H1 (cell line): ENCODE data around the gene B3GAT1.

Source experiments
- BRCA1 ChIP-seq: IDR thresholded peaks from 2 replicates; pipeline ENCODE4 v1.6.1; 2012; ENCODE audit warnings: low read depth, low read length, improper control_type of control experiment
- EZH2 ChIP-seq: fragments of 200-600 bp; sonication (generic); IDR thresholded peaks from 2 replicates; pipeline ENCODE4 v1.7.1; 2012; ENCODE audit warnings: low read depth, mild to moderate bottlenecking, moderate library complexity, low read length, inconsistent platforms; ENCODE audit not compliant: severe bottlenecking
- HDAC6 ChIP-seq: IDR thresholded peaks from one replicate; pipeline ENCODE4 v1.7.1; 2012; ENCODE audit warnings: low read depth, mild to moderate bottlenecking, inconsistent platforms, low read length, moderate library complexity
- JUND ChIP-seq: IDR thresholded peaks from 2 replicates; pipeline ENCODE4 v1.6.1; 2011; ENCODE audit warnings: mild to moderate bottlenecking, improper control_type of control experiment, low read length
- MAFK ChIP-seq: IDR thresholded peaks from 2 replicates; pipeline ENCODE4 v1.6.1; 2012; ENCODE audit warnings: low read depth, mild to moderate bottlenecking, improper control_type of control experiment, low read length
- NRF1 ChIP-seq: IDR thresholded peaks from 2 replicates; pipeline ENCODE4 v1.6.1; 2011; ENCODE audit warnings: mild to moderate bottlenecking, low read depth, low read length, improper control_type of control experiment
- POLR2A ChIP-seq, 2 experiments: IDR thresholded peaks; 1 replicate in 1 of 2; 2 replicates in 1 of 2; pipeline ENCODE4 v1.6.1; 2011; ENCODE audit warnings: low read depth in 2 of 2, low read length in 2 of 2, mild to moderate bottlenecking in 2 of 2; ENCODE audit errors: control extremely low read depth in 1 of 2
- SRF ChIP-seq: IDR thresholded peaks from 2 replicates; pipeline ENCODE4 v1.6.1; 2011; ENCODE audit warnings: mild to moderate bottlenecking, low read depth, low read length, moderate library complexity
- TF ChIP-seq, protein P1 (sequence below), 3 experiments: IDR thresholded peaks; 1 replicate in 2 of 3; 2 replicates in 1 of 3; pipeline versions ENCODE4 v1.5.1 to v1.6.1; 2011; ENCODE audit warnings: low read length in 3 of 3, mild to moderate bottlenecking in 3 of 3, inconsistent platforms in 2 of 3, low read depth in 1 of 3, moderate library complexity in 1 of 3; ENCODE audit not compliant: insufficient read depth in 1 of 3; ENCODE audit errors: control extremely low read depth in 1 of 3
- TF ChIP-seq, protein P2 (sequence below): fragments of 300-600 bp; sonication (generic); IDR thresholded peaks from 2 replicates; pipeline ENCODE4 v1.7.1; 2012; ENCODE audit warnings: low read length, moderate library complexity, mild to moderate bottlenecking, inconsistent platforms; ENCODE audit not compliant: insufficient replicate concordance

DNA sequence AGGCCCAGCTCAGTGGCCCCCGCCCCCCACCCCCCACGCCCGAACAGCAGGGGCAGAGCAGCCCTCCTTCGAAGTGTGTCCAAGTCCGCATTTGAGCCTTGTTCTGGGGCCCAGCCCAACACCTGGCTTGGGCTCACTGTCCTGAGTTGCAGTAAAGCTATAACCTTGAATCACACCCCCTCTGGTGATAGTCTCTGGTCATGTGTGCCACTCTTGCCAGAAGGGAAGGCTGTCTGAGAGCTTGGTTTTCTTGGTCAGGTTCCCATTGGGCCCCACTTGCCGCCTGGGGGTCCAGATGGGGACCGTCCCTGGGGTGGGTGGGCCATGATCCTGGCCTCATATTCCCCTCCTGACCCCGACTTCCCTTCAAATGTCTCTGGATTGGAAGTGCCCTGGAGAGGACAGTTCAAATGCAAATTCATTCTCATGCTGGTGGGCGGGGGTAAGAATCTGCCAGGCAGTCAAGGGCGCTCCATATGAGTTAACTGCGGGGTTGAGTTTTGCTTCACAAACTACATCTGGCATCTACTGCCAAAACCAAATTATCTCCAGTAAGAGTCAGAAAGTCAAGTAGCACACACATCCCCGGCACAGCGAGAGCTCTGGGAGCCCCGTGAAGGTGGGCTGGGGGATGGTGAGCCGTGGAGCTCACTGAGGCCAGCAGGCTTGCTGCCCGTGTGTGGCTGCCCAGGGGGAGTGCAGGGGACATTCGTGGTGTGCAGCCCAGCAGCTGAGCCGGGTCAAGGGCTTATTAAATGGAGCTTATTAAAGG, 35.7 kb downstream of the B3GAT1 start:
- TF ChIP-seq MAFK (no peak), POLR2A (IDR thresholded peaks at IDR 0.05; ENCODE audit: control extremely low read depth in 1 of 2, low read depth in 2 of 2, low read length in 2 of 2) (no peak), NRF1 (no peak), EZH2 (no peak), SRF (no peak), BRCA1 (no peak), HDAC6 (no peak), JUND (no peak)
- TF ChIP-seq, protein P1, sequence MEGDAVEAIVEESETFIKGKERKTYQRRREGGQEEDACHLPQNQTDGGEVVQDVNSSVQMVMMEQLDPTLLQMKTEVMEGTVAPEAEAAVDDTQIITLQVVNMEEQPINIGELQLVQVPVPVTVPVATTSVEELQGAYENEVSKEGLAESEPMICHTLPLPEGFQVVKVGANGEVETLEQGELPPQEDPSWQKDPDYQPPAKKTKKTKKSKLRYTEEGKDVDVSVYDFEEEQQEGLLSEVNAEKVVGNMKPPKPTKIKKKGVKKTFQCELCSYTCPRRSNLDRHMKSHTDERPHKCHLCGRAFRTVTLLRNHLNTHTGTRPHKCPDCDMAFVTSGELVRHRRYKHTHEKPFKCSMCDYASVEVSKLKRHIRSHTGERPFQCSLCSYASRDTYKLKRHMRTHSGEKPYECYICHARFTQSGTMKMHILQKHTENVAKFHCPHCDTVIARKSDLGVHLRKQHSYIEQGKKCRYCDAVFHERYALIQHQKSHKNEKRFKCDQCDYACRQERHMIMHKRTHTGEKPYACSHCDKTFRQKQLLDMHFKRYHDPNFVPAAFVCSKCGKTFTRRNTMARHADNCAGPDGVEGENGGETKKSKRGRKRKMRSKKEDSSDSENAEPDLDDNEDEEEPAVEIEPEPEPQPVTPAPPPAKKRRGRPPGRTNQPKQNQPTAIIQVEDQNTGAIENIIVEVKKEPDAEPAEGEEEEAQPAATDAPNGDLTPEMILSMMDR (IDR thresholded peaks at IDR 0.05; ENCODE audit: control extremely low read depth in 1 of 3, insufficient read depth in 1 of 3, low read depth in 1 of 3, low read length in 3 of 3): no peak
- TF ChIP-seq, protein P2, sequence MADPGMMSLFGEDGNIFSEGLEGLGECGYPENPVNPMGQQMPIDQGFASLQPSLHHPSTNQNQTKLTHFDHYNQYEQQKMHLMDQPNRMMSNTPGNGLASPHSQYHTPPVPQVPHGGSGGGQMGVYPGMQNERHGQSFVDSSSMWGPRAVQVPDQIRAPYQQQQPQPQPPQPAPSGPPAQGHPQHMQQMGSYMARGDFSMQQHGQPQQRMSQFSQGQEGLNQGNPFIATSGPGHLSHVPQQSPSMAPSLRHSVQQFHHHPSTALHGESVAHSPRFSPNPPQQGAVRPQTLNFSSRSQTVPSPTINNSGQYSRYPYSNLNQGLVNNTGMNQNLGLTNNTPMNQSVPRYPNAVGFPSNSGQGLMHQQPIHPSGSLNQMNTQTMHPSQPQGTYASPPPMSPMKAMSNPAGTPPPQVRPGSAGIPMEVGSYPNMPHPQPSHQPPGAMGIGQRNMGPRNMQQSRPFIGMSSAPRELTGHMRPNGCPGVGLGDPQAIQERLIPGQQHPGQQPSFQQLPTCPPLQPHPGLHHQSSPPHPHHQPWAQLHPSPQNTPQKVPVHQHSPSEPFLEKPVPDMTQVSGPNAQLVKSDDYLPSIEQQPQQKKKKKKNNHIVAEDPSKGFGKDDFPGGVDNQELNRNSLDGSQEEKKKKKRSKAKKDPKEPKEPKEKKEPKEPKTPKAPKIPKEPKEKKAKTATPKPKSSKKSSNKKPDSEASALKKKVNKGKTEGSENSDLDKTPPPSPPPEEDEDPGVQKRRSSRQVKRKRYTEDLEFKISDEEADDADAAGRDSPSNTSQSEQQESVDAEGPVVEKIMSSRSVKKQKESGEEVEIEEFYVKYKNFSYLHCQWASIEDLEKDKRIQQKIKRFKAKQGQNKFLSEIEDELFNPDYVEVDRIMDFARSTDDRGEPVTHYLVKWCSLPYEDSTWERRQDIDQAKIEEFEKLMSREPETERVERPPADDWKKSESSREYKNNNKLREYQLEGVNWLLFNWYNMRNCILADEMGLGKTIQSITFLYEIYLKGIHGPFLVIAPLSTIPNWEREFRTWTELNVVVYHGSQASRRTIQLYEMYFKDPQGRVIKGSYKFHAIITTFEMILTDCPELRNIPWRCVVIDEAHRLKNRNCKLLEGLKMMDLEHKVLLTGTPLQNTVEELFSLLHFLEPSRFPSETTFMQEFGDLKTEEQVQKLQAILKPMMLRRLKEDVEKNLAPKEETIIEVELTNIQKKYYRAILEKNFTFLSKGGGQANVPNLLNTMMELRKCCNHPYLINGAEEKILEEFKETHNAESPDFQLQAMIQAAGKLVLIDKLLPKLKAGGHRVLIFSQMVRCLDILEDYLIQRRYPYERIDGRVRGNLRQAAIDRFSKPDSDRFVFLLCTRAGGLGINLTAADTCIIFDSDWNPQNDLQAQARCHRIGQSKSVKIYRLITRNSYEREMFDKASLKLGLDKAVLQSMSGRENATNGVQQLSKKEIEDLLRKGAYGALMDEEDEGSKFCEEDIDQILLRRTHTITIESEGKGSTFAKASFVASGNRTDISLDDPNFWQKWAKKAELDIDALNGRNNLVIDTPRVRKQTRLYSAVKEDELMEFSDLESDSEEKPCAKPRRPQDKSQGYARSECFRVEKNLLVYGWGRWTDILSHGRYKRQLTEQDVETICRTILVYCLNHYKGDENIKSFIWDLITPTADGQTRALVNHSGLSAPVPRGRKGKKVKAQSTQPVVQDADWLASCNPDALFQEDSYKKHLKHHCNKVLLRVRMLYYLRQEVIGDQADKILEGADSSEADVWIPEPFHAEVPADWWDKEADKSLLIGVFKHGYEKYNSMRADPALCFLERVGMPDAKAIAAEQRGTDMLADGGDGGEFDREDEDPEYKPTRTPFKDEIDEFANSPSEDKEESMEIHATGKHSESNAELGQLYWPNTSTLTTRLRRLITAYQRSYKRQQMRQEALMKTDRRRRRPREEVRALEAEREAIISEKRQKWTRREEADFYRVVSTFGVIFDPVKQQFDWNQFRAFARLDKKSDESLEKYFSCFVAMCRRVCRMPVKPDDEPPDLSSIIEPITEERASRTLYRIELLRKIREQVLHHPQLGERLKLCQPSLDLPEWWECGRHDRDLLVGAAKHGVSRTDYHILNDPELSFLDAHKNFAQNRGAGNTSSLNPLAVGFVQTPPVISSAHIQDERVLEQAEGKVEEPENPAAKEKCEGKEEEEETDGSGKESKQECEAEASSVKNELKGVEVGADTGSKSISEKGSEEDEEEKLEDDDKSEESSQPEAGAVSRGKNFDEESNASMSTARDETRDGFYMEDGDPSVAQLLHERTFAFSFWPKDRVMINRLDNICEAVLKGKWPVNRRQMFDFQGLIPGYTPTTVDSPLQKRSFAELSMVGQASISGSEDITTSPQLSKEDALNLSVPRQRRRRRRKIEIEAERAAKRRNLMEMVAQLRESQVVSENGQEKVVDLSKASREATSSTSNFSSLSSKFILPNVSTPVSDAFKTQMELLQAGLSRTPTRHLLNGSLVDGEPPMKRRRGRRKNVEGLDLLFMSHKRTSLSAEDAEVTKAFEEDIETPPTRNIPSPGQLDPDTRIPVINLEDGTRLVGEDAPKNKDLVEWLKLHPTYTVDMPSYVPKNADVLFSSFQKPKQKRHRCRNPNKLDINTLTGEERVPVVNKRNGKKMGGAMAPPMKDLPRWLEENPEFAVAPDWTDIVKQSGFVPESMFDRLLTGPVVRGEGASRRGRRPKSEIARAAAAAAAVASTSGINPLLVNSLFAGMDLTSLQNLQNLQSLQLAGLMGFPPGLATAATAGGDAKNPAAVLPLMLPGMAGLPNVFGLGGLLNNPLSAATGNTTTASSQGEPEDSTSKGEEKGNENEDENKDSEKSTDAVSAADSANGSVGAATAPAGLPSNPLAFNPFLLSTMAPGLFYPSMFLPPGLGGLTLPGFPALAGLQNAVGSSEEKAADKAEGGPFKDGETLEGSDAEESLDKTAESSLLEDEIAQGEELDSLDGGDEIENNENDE: no peak
